HepG2 (cell line): Measurements from ENCODE around the gene NDNF. TPM values are rescaled to one million over a fixed set of nuclear protein-coding genes. Genes with fewer than 3 reads are reported as not detected.

Source experiments
- ATAC-seq: fragments of 200-7000 bp; cut with Tn5 transposase; 3 replicates; pipeline ENCODE4 v1.9.1; 2020; ENCODE audit warnings: mild to moderate bottlenecking, moderate library complexity
- BruUV-seq: library from RNA; stranded (reverse); fragments of 400-500 nt; replicated peaks from 2 replicates; lab custom pipeline; 2021; lab: Mats Ljungman, UMichigan
- CTCF ChIA-PET: fragments of 300-600 bp; formaldehyde crosslinking; extraction: SDS; loops from one replicate; lab custom pipeline; 2021; ENCODE audit warnings: low total read pairs, inconsistent platforms, low intra/inter-chr PET ratio; lab: Yijun Ruan, JAX
- POLR2A ChIA-PET: fragments of 350-600 bp; sonication (Branson Sonifier 250); formaldehyde crosslinking; loops from one replicate; lab custom pipeline; 2020; ENCODE audit warnings: antibody characterized with exemption, inconsistent platforms; lab: Yijun Ruan, JAX
- DNase-seq: peaks from one replicate; pipeline ENCODE4 v3.0.0-alpha.2; 2015; ENCODE audit warnings: low spot score
- FAIRE-seq: peaks from 3 replicates; lab custom pipeline; 2011; peaks lifted over from hg19 to GRCh38; lab: Jason Lieb, UNC
- H2AFZ ChIP-seq: one replicate; pipeline ENCODE4 v1.6.1; 2011; ENCODE audit warnings: low read length, inconsistent platforms
- H3K27ac ChIP-seq: fragments of 300-600 bp; 3 replicates; pipeline ENCODE4 v1.8.0; 2011; ENCODE audit warnings: mixed run types, mild to moderate bottlenecking, mixed read lengths, low read length, inconsistent platforms; ENCODE audit not compliant: insufficient read depth; ENCODE audit errors: extremely low read length
- H3K27me3 ChIP-seq, 2 experiments: fragments of 200-600 bp in 1 of 2; 2 replicates in 1 of 2; 3 replicates in 1 of 2; pipeline versions ENCODE4 v1.6.0 to v1.8.0; 2011; ENCODE audit warnings: low read length in 2 of 2, mild to moderate bottlenecking in 2 of 2, moderate library complexity in 2 of 2, inconsistent platforms in 1 of 2; ENCODE audit not compliant: insufficient read depth in 2 of 2, control insufficient read depth in 1 of 2
- H3K36me3 ChIP-seq, 2 experiments: fragments of 200-600 bp in 1 of 2; replicated peaks in 1 of 2; 2 replicates in 1 of 2; 3 replicates in 1 of 2; pipeline versions ENCODE4 v1.5.1 to v1.8.0; 2011; ENCODE audit warnings: low read length in 2 of 2, inconsistent platforms in 1 of 2; ENCODE audit not compliant: insufficient read depth in 2 of 2, control insufficient read depth in 1 of 2
- H3K4me1 ChIP-seq: 2 replicates; pipeline ENCODE4 v1.5.1; 2012; ENCODE audit warnings: low read length, inconsistent platforms; ENCODE audit not compliant: insufficient read depth
- H3K4me2 ChIP-seq: 2 replicates; pipeline ENCODE4 v1.6.0; 2011; ENCODE audit warnings: low read depth, low read length, inconsistent platforms
- H3K4me3 ChIP-seq, 3 experiments: fragments of 200-600 bp in 1 of 3; sonication (generic), shearing (Covaris generic) in 1 of 3; replicated peaks in 1 of 3; 2 replicates each; pipeline ENCODE4 v1.5.1; 2011 to 2016; ENCODE audit warnings: low read length in 3 of 3, inconsistent platforms in 2 of 3, low read depth in 2 of 3, mild to moderate bottlenecking in 2 of 3, control low read depth in 1 of 3, mixed read lengths in 1 of 3; ENCODE audit not compliant: insufficient read depth in 1 of 3
- H3K79me2 ChIP-seq: one replicate; pipeline ENCODE4 v1.6.1; 2011; ENCODE audit warnings: low read length, inconsistent platforms; ENCODE audit not compliant: insufficient read depth
- H3K9ac ChIP-seq: 2 replicates; pipeline ENCODE4 v1.6.0; 2011; ENCODE audit warnings: mild to moderate bottlenecking, low read depth, low read length, inconsistent platforms; ENCODE audit not compliant: insufficient read depth
- H3K9me3 ChIP-seq: 2 replicates; pipeline ENCODE4 v1.5.1; 2012; ENCODE audit warnings: mild to moderate bottlenecking, low read length
- H4K20me1 ChIP-seq: 2 replicates; pipeline ENCODE4 v1.6.0; 2011; ENCODE audit warnings: inconsistent platforms, mild to moderate bottlenecking, low read length, moderate library complexity; ENCODE audit not compliant: insufficient read depth
- ERF ChIP-seq: IDR thresholded peaks from 2 replicates; pipeline ENCODE4 v1.6.1; 2018; ENCODE audit warnings: missing biosample characterization, missing genetic modification reagents
- JUN ChIP-seq: sonication (generic); formaldehyde crosslinking; IDR thresholded peaks from 2 replicates; pipeline ENCODE4 v1.4.0; 2020; ENCODE audit warnings: mild to moderate bottlenecking, missing genetic modification reagents
- MEIS2 ChIP-seq: sonication (generic); formaldehyde crosslinking; IDR thresholded peaks from 2 replicates; pipeline ENCODE4 v1.9.0; 2021; ENCODE audit warnings: mild to moderate bottlenecking, missing genetic modification reagents
- MZF1 ChIP-seq: sonication (generic); formaldehyde crosslinking; IDR thresholded peaks from 2 replicates; pipeline ENCODE4 v1.8.1; 2023; ENCODE audit warnings: mild to moderate bottlenecking, missing genetic modification reagents, borderline replicate concordance
- RBM39 ChIP-seq: fragments of 200-400 bp; formaldehyde crosslinking; IDR thresholded peaks from one replicate; pipeline ENCODE4 v1.6.1; 2018; ENCODE audit warnings: antibody characterized with exemption, mild to moderate bottlenecking, low read depth, low read length; ENCODE audit not compliant: poor library complexity, severe bottlenecking
- REST ChIP-seq, 2 experiments: IDR thresholded peaks; 2 replicates each; pipeline ENCODE4 v1.6.1; 2011 to 2012; ENCODE audit warnings: low read length in 2 of 2, borderline replicate concordance in 1 of 2, low read depth in 1 of 2, mild to moderate bottlenecking in 1 of 2, moderate library complexity in 1 of 2
- SIN3A ChIP-seq: IDR thresholded peaks from 2 replicates; pipeline ENCODE4 v1.6.1; 2011; ENCODE audit warnings: low read depth, mild to moderate bottlenecking, control low read depth, low read length, borderline replicate concordance
- THRA ChIP-seq: sonication (generic); formaldehyde crosslinking; IDR thresholded peaks from 2 replicates; pipeline ENCODE4 v1.4.0; 2020; ENCODE audit warnings: missing genetic modification reagents, borderline replicate concordance
- ZNF10 ChIP-seq: sonication (generic); formaldehyde crosslinking; IDR thresholded peaks from 2 replicates; pipeline ENCODE4 v1.4.0; 2020; ENCODE audit warnings: mild to moderate bottlenecking, low read depth, missing genetic modification reagents, borderline replicate concordance
- ZNF180 ChIP-seq: sonication (generic); formaldehyde crosslinking; IDR thresholded peaks from 2 replicates; pipeline ENCODE4 v1.4.0; 2020; ENCODE audit warnings: low read depth, missing genetic modification reagents, borderline replicate concordance
- ZNF205 ChIP-seq: IDR thresholded peaks from 2 replicates; pipeline ENCODE4 v1.6.1; 2018; ENCODE audit warnings: missing biosample characterization, missing genetic modification reagents
- ZNF747 ChIP-seq: sonication (generic); formaldehyde crosslinking; IDR thresholded peaks from 2 replicates; pipeline ENCODE4 v1.8.1; 2023; ENCODE audit warnings: missing genetic modification reagents, mild to moderate bottlenecking, borderline replicate concordance
- ZSCAN22 ChIP-seq: sonication (generic); formaldehyde crosslinking; IDR thresholded peaks from 2 replicates; pipeline ENCODE4 v1.4.0; 2020; ENCODE audit warnings: mild to moderate bottlenecking, missing genetic modification reagents
- ZUFSP ChIP-seq: sonication (generic); formaldehyde crosslinking; IDR thresholded peaks from 2 replicates; pipeline ENCODE4 v1.9.0; 2021; ENCODE audit warnings: missing genetic modification reagents, mild to moderate bottlenecking, borderline replicate concordance
- WGBS: methylation state at CpG from one replicate; pipeline ENCODE4 v1.1.6; 2017; ENCODE audit warnings: low lambda C conversion rate; 5-methylcytosine and 5-hydroxymethylcytosine counted together
- in situ Hi-C: cut with HindIII; loops from 2 replicates; pipeline ENCODE4 v1.10.0; 2017; ENCODE audit warnings: low pct_unique_long_range_greater_than_20kb; ENCODE audit not compliant: extremely low pct_ligation_motif_present
- intact Hi-C: fragments of 100-400 bp; cut with micrococcal nuclease; formaldehyde crosslinking; loops from one replicate; pipeline ENCODE4 v1.10.0; 2022; ENCODE audit not compliant: unreplicated experiment
- polyA plus RNA-seq, 8 experiments: library from polyadenylated mRNA; depleted of rRNA in 3 of 8; stranded (reverse) in 7 of 8; unstranded in 1 of 8; fragments of >200 nt; fragmentation: Illumina TruSeq in 4 of 8; extraction: Trizol in 4 of 8; gene quantifications; 2 replicates each; pipeline versions ENCODE4 v1.2.1 to v1.2.3, GENCODE V29; 2011 to 2016; ENCODE audit warnings: low read depth in 4 of 8, missing spikeins in 1 of 8, mixed read lengths in 1 of 8; ENCODE audit not compliant: insufficient read depth in 1 of 8
- total RNA-seq, 5 experiments: library from RNA; depleted of rRNA; stranded (reverse); fragments of >200 nt; fragmentation: Illumina TruSeq; extraction: Trizol; gene quantifications; 2 replicates each; pipeline ENCODE4 v1.2.3, GENCODE V29; 2016; ENCODE audit warnings: low read depth in 1 of 5

The NDNF gene
- total and polyA plus RNA-seq, 2 of the 13 experiments (the other 11 are each of a cell fraction or from before 2014, with no cell fraction given), result not detected

GRCh38 chr4:121069430-121069829, 2.9 kb downstream of the NDNF start (continued):
- no peak for TF ChIP-seq ZNF10 (CRISPR knock-in tag)
- TF ChIP-seq ZNF747, result no peak
- TF ChIP-seq REST (IDR thresholded peaks at IDR 0.05; ENCODE audit: borderline replicate concordance in 1 of 2, low read depth in 1 of 2, low read length in 2 of 2), result no peak
- TF ChIP-seq, all 625 proteins: peak for 0

GRCh38 chr4:121064482-121064881, 7.9 kb downstream of the NDNF start:
- Histone ChIP-seq H4K20me1 (no peaks in the 10 kb centered on the region), H2AFZ (no peak overlapping the region), H3K36me3 (no peaks in the 10 kb centered on the region), H3K79me2 (no peaks in the 10 kb centered on the region), H3K9ac (no peak overlapping the region), H3K4me2 (no peak overlapping the region), H3K27ac (no peak overlapping the region), H3K4me1 (no peaks in the 10 kb centered on the region), H3K9me3 (no peaks in the 10 kb centered on the region), H3K27me3 (no peaks in the 10 kb centered on the region), H3K4me3 (no peak overlapping the region)
- in situ Hi-C loops, result no loop called here
- FAIRE-seq, result no peak
- ChIA-PET POLR2A (no interaction called here), CTCF (no interaction called here)
- BruUV-seq, result no TSS peak
- intact Hi-C loops, result no loop called here
- WGBS, result 1% methylated on average over 3 of the region's 3 CpGs
- no peak for DNase-seq
- no peak for ATAC-seq
- no peak for TF ChIP-seq ZUFSP (CRISPR knock-in tag)
- no peak for TF ChIP-seq ZSCAN22
- TF ChIP-seq THRA (CRISPR knock-in tag), result no peak
- no peak for TF ChIP-seq JUN (CRISPR knock-in tag)
- no peak for TF ChIP-seq SIN3A
- TF ChIP-seq ZNF205 (CRISPR knock-in tag), result no peak
- TF ChIP-seq MEIS2, result no peak
- TF ChIP-seq MZF1 (CRISPR knock-in tag), result no peak
- no peak for TF ChIP-seq ERF
- no peak for TF ChIP-seq ZNF180
- TF ChIP-seq RBM39, result no peak
